Left ventricle myocardium inferior (tissue), 1 donor: Measurements from ENCODE around the gene TIE1. TPM values are rescaled to one million over a fixed set of nuclear protein-coding genes. Genes with fewer than 3 reads are reported as not detected.

ENCODE experiments used
- DNase-seq: peaks from one replicate; pipeline ENCODE4 v3.0.0-alpha.2; 2020
- H3K27ac ChIP-seq: fragments of 200-600 bp; replicated peaks from 2 replicates; pipeline ENCODE4 v1.8.0; 2021
- H3K27me3 ChIP-seq: fragments of 200-600 bp; 2 replicates; pipeline ENCODE4 v1.8.0; 2021; ENCODE audit warnings: low read depth
- H3K36me3 ChIP-seq: fragments of 200-600 bp; 2 replicates; pipeline ENCODE4 v1.8.0; 2021
- H3K4me1 ChIP-seq: fragments of 200-600 bp; 2 replicates; pipeline ENCODE4 v1.8.0; 2021
- H3K4me3 ChIP-seq: fragments of 200-600 bp; 2 replicates; pipeline ENCODE4 v1.8.0; 2021; ENCODE audit warnings: mild to moderate bottlenecking, moderate library complexity
- H3K9me3 ChIP-seq: fragments of 200-600 bp; replicated peaks from 2 replicates; pipeline ENCODE4 v1.8.0; 2021
- CTCF ChIP-seq: fragments of 200-600 bp; IDR thresholded peaks from 2 replicates; pipeline ENCODE4 v1.8.0; 2021; ENCODE audit warnings: antibody characterized with exemption, mild to moderate bottlenecking, borderline replicate concordance
- intact Hi-C: fragments of 100-400 bp; cut with micrococcal nuclease; formaldehyde crosslinking; loops from one replicate; pipeline ENCODE4 v1.11.0; 2022
- total RNA-seq: library from RNA; stranded (reverse); fragmentation: NEBNext Ultra II Directional; extraction: Animal tissue kit (Norgen Biotek cat#: 25700); gene quantifications from one replicate; pipeline ENCODE4 v1.2.1, GENCODE V29; 2021
- donor health status: DM: no; HTN: yes; CAD: no; lungs with severe emphysema.

TIE1 gene
- total RNA-seq, 1 donor from 2014 or later: 25.1 TPM

GRCh38 chr1:43274804-43275180, 26.0 kb upstream of the TIE1 start:
- intact Hi-C loops: no loop called here

GRCh38 chr1:43275826-43276620, 24.8 kb upstream of the TIE1 start:
- Histone ChIP-seq H3K36me3 (no peaks in the 10 kb centered on the region), H3K4me1 (peaks cover 7% of the 10 kb centered on the region), H3K4me3 (no peak overlapping the region), H3K9me3 (no peaks in the 10 kb centered on the region), H3K27me3 (peaks cover 3% of the 10 kb centered on the region), H3K27ac (no peak overlapping the region)
- DNase-seq: no peak
- intact Hi-C loops: no loop called here
- TF ChIP-seq CTCF: no peak

More at GRCh38 chr1:43274804-43275180, 26.0 kb upstream of the TIE1 start:
- peak overlapping the region; percentile 40 for H3K27ac ChIP-seq
- TF ChIP-seq CTCF: no peak
- H3K27me3 ChIP-seq: peaks cover 11% of the 10 kb centered on the region
- H3K9me3 ChIP-seq: no peaks in the 10 kb centered on the region
- H3K4me1 ChIP-seq: peaks cover 14% of the 10 kb centered on the region
- H3K36me3 ChIP-seq: no peaks in the 10 kb centered on the region
- H3K4me3 ChIP-seq: no peak overlapping the region
- no peak for DNase-seq

- peaks cover 7% of the 10 kb centered on the region for H3K4me1 ChIP-seq
- intact Hi-C loops: no loop called here
- no peak overlapping the region for H3K27ac ChIP-seq
- no peak overlapping the region for H3K4me3 ChIP-seq
- TF ChIP-seq CTCF: no peak
- no peak for DNase-seq
- no peaks in the 10 kb centered on the region for H3K27me3 ChIP-seq
- no peaks in the 10 kb centered on the region for H3K9me3 ChIP-seq
- no peaks in the 10 kb centered on the region for H3K36me3 ChIP-seq
Observed at GRCh38 chr1:43276673-43277072, 24.1 kb upstream of the TIE1 start.

- peaks cover 7% of the 10 kb centered on the region for H3K4me1 ChIP-seq
- H3K36me3 ChIP-seq: no peaks in the 10 kb centered on the region
- intact Hi-C loops: no loop called here
- TF ChIP-seq CTCF: no peak
- DNase-seq: no peak
- H3K27me3 ChIP-seq: no peaks in the 10 kb centered on the region
- no peaks in the 10 kb centered on the region for H3K9me3 ChIP-seq
- no peak overlapping the region for H3K4me3 ChIP-seq
- H3K27ac ChIP-seq: no peak overlapping the region
Observed at GRCh38 chr1:43277116-43277876, 23.5 kb upstream of the TIE1 start.

GRCh38 chr1:43279161-43279560, 21.6 kb upstream of the TIE1 start:
- H3K36me3 ChIP-seq: no peaks in the 10 kb centered on the region
- no peaks in the 10 kb centered on the region for H3K9me3 ChIP-seq
- no peak overlapping the region for H3K4me3 ChIP-seq
- intact Hi-C loops: no loop called here
- H3K27me3 ChIP-seq: no peaks in the 10 kb centered on the region
- no peak overlapping the region for H3K27ac ChIP-seq
- DNase-seq: no peak
- peaks cover 4% of the 10 kb centered on the region for H3K4me1 ChIP-seq
- no peak for TF ChIP-seq CTCF
